Renal cortex interstitium (tissue), 3 donors: ENCODE data around the gene MTLN. TPM values are rescaled to one million over a fixed set of nuclear protein-coding genes. Genes with fewer than 3 reads are reported as not detected.

ENCODE experiments used
- polyA plus RNA-seq, 3 donors: library from polyadenylated mRNA; unstranded; fragments of 120-200 nt; gene quantifications; one replicate each; pipeline ENCODE4 v1.2.1, GENCODE V29; 2013; ENCODE audit not compliant: insufficient read length in 3 of 3

MTLN gene
- polyA plus RNA-seq, 3 donors: 10.6 to 19.3 (median 15.7) TPM

Other genes starting within 250 kb of the MTLN start
- 10 to 100 TPM; 13.4 to 13.6 (median 13.5) TPM for gene MALL, start 96.7 kb downstream of the MTLN start, polyA plus RNA-seq
- 10 to 100 TPM; 14.0 to 19.8 (median 17.6) TPM for gene NPHP1, start 7.5 kb downstream of the MTLN start, polyA plus RNA-seq